ACC112 (cell line): ENCODE results near the gene C1QTNF2.
A peak's percentile ranks its signal among the peaks of the same experiment; 100 is the strongest.

Experiments used
- H2AFZ ChIP-seq: fragments of 200-600 bp; sonication (generic); one replicate; pipeline ENCODE4 v1.6.0; 2017; ENCODE audit warnings: antibody characterized with exemption, low read length; ENCODE audit not compliant: unreplicated experiment
- H3K27ac ChIP-seq: fragments of 200-600 bp; sonication (generic); 2 replicates; pipeline ENCODE4 v1.5.1; 2014; ENCODE audit warnings: low read depth, mild to moderate bottlenecking, antibody characterized with exemption, low read length, moderate library complexity
- H3K27me3 ChIP-seq: fragments of 200-600 bp; sonication (generic); 2 replicates; pipeline ENCODE4 v1.6.1; 2014; ENCODE audit warnings: mild to moderate bottlenecking, antibody characterized with exemption, low read length, moderate library complexity, mixed read lengths; ENCODE audit not compliant: insufficient read depth
- H3K36me3 ChIP-seq: fragments of 200-600 bp; sonication (generic); 2 replicates; pipeline ENCODE4 v1.6.1; 2016; ENCODE audit warnings: mild to moderate bottlenecking, antibody characterized with exemption, low read length, moderate library complexity, mixed read lengths; ENCODE audit not compliant: insufficient read depth
- H3K4me1 ChIP-seq: fragments of 200-600 bp; sonication (generic); one replicate; pipeline ENCODE4 v1.6.1; 2016; ENCODE audit warnings: low read length, mixed read lengths; ENCODE audit not compliant: insufficient read depth, unreplicated experiment, control insufficient read depth
- H3K4me3 ChIP-seq: fragments of 200-600 bp; sonication (generic); 2 replicates; pipeline ENCODE4 v1.5.1; 2014; ENCODE audit warnings: mild to moderate bottlenecking, low read depth, low read length
- H3K79me2 ChIP-seq: fragments of 200-600 bp; sonication (generic); one replicate; pipeline ENCODE4 v1.6.0; 2016; ENCODE audit warnings: low read length; ENCODE audit not compliant: control insufficient read depth, unreplicated experiment, insufficient read depth

The C1QTNF2 gene, protein sequence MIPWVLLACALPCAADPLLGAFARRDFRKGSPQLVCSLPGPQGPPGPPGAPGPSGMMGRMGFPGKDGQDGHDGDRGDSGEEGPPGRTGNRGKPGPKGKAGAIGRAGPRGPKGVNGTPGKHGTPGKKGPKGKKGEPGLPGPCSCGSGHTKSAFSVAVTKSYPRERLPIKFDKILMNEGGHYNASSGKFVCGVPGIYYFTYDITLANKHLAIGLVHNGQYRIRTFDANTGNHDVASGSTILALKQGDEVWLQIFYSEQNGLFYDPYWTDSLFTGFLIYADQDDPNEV

GRCh38 chr5:160369990-160370712, at the start of gene C1QTNF2:
Gene C1QTNF2 (minus strand): TSS chr5:160370626. CDS start chr5:160355011, 15,615 bp downstream.
- peaks cover 53% of the 10 kb centered on the region for H3K27me3 ChIP-seq
- no peaks in the 10 kb centered on the region for H3K79me2 ChIP-seq
- no peaks in the 10 kb centered on the region for H3K36me3 ChIP-seq
- peak within 1 kb of the TSS; percentile 80 for H2AFZ ChIP-seq
- peak within 1 kb of the TSS; percentile 80 for H3K4me3 ChIP-seq
- H3K4me1 ChIP-seq = no peaks in the 10 kb centered on the region
- no peak within 1 kb of the TSS for H3K27ac ChIP-seq

DNA sequence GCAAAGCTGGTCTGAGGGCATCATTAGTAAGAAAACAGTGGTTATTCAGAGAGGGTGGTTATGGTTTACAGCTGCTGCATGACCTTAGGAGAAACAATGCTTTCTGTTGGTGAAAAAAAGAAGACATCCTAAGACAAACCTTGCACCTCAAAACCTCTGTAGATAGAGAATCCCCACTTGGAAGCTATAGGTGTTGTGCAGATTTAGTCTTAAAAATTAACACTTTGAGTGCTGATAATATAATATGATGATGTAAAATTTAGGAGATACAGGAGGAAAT, 49.8 kb upstream of the C1QTNF2 start:
- peaks cover 42% of the 10 kb centered on the region for H3K4me1 ChIP-seq

DNA sequence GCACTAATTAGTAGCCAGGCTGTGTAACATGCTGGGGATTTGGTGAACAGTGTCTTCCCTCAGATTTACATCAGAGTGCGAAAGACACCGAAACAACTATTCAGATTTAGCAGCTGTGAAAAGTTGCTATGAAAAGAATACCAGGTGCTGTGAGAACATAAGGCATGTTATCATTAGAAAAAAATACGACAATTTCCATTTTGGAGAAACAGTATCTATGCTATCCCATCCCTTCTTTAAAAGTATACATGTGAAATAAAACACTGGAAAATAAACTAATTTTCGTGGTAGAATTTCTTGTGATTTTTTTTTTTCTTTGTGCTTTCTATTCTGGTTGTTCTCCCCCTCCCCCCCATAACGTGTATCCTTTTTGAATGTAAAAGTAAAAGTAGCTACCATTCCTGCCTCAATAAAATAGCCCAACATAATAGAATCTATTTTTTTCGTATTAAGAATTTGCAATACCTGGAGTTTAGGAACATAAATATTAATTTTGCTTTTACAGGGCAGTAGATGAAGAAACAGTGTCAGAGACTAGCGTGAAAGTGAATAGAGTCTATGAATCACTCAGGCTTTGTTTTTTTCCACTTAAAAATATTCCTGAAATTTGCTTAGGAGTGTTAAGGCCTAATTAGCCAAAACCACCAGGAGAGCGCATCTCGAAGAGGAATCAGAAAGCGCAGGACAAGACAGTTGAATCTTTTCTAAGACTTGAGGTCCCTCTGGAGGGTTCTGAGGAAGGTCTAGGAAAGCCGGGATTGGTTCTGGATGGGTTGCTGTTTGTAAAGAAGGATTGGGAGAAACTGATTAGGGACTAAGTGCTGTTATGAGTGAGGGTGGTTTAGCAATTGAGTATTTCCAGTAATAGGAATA, 49.3 kb upstream of the C1QTNF2 start:
- Histone ChIP-seq H3K27ac (peak overlapping the region; percentile 87), H2AFZ (peak overlapping the region; percentile 77), H3K4me3 (peak overlapping the region; percentile 90), H3K4me1 (peaks cover 39% of the 10 kb centered on the region), H3K79me2 (peaks cover 57% of the 10 kb centered on the region), H3K36me3 (peaks cover 7% of the 10 kb centered on the region; the same call in 1 of the 2 replicates), H3K27me3 (no peaks in the 10 kb centered on the region)

More for the DNA sequence above, 49.8 kb upstream of the C1QTNF2 start:
- no peak overlapping the region for H3K27ac ChIP-seq
- H3K4me3 ChIP-seq = peak overlapping the region; percentile 90; the same call in 1 of the 2 replicates
- no peaks in the 10 kb centered on the region for H3K27me3 ChIP-seq
- peaks cover 63% of the 10 kb centered on the region for H3K79me2 ChIP-seq
- peaks cover 12% of the 10 kb centered on the region; the same call in 1 of the 2 replicates for H3K36me3 ChIP-seq
- H2AFZ ChIP-seq = peak overlapping the region; percentile 77

DNA sequence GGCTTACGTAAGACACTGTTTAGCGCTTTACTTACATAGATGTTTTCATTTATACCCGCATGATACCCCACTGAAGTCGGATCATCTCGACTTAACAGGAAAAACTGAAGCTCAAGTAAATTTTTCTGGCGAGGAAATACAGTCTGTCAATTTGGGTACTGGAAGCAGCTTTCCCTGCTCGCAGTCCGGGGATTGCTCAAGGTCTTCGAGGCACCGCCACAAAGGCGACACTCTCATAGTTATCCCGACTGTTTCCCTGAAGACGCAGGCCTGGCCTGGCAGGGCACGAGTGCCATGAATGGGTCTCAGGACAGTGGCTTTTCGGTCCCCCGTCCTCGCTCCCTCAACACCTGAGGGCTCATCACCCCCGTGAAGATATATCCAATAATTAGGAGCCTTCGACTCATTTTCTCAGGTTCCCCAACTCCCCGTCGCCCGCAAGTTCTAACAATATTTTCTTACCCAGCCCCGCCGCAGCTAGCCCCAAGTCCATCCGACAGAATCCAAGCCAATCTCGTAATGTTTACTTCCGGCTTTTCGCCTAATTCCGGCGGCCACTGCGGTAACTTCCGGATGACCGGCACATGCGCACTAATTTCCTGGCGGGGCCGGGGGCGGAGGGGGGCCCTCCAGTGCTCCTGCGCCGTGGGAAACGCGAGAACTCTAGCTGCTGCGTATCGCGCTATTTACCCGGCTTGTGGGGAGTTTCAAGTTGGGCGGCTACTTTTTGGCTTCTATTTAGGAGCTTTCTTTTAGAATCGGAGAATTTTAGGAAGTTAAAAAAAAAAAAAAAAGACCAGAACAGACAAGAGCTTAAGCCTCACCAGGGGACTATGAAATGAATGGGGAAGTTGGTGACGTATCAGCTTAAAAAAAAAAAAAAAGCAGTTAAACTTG, 48.4 kb upstream of the C1QTNF2 start, which contains the start of gene SLU7:
Gene SLU7 (minus strand): TSS at position 521 of the 897 bp plus-strand sequence. CDS start 3,787 bp downstream, outside the sequence.
- H3K27ac ChIP-seq = peak within 1 kb of the TSS; percentile 87
- peak within 1 kb of the TSS; percentile 90 for H3K4me3 ChIP-seq
- peak within 1 kb of the TSS; percentile 96 for H2AFZ ChIP-seq
- no peaks in the 10 kb centered on the region for H3K27me3 ChIP-seq
- H3K36me3 ChIP-seq = peaks cover 4% of the 10 kb centered on the region; the same call in 1 of the 2 replicates
- peaks cover 30% of the 10 kb centered on the region for H3K4me1 ChIP-seq
- peaks cover 48% of the 10 kb centered on the region for H3K79me2 ChIP-seq

DNA sequence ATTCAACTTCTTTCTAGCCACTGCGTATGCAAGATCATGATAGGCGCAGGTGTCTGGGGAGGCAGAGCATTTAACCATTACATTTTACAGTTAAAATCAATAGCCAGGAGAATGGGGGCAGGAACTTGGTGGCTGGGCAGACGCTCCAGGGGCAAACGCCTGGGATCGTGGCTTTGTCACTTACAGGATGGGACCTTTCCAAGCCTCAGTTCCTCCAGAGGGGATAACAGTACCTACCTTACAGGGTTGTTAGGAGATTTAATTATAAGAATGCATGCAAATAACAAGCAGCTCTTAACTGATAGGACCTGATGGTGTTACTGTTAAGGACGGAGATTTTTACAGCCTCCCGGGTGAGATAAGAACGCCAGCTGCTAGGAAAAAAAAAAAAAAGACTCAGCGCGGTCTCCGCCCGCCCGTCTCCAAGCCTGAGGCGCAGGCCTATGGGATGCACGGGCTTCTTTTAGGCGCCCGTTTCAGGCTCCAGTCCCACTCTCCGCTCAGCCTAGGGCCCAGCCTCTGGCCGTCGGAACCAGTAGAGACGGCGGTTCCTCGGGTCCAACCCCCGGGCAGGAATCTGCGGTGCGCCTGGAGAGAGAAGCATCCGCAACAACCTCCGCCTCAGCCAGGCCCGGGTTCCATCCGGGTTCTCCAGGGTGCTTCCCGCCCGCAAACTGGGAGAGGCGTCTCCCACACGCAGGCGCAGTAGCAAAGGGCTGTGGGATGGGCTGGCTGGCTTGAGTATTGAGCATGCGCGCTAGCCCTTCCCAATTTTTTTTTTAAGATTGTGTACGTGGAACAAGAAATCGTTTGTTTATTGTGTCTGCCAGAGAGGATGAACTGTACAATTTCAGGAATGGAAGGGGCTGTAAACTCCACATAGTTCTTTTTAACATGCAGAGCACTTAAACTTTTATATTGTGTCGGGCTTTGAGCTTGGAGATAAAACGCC, 29.3 kb upstream of the C1QTNF2 start, which contains the start of gene FAM200C:
Gene FAM200C (minus strand): TSS at position 653 of the 952 bp plus-strand sequence. CDS start 4,564 bp downstream, outside the sequence.
- Histone ChIP-seq H3K27ac (peak within 1 kb of the TSS; percentile 80), H3K79me2 (peaks cover 36% of the 10 kb centered on the region), H3K4me3 (peak within 1 kb of the TSS; percentile 83)

DNA sequence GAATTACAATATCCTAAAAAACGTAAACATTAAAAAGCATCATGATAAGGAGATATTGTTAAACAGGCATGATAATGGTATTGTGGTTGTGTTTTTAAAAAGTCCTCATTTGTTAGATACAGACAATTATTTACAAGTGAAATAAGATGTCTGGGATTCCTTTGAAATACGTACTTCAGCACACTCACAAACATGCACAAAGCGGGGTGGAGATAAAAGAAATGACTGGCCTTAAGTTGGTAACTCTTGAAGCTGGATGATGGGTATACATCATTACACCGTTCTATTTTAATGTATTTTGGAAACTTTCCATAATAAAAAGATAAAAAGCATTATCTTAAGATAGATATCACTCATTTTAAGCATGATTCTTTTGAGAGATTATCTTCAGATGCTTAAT, 28.4 kb upstream of the C1QTNF2 start:
- Histone ChIP-seq H3K27me3 (no peaks in the 10 kb centered on the region), H3K4me1 (peaks cover 3% of the 10 kb centered on the region), H3K27ac (no peak overlapping the region), H3K36me3 (peaks cover 5% of the 10 kb centered on the region; the same call in 1 of the 2 replicates), H3K79me2 (peaks cover 36% of the 10 kb centered on the region), H3K4me3 (peak overlapping the region; percentile 83), H2AFZ (no peak overlapping the region)

More for the DNA sequence above, 29.3 kb upstream of the C1QTNF2 start, which contains the start of gene FAM200C:
- Histone ChIP-seq H3K4me1 (peaks cover 3% of the 10 kb centered on the region), H2AFZ (peak within 1 kb of the TSS; percentile 83), H3K36me3 (peaks cover 5% of the 10 kb centered on the region), H3K27me3 (no peaks in the 10 kb centered on the region)

DNA sequence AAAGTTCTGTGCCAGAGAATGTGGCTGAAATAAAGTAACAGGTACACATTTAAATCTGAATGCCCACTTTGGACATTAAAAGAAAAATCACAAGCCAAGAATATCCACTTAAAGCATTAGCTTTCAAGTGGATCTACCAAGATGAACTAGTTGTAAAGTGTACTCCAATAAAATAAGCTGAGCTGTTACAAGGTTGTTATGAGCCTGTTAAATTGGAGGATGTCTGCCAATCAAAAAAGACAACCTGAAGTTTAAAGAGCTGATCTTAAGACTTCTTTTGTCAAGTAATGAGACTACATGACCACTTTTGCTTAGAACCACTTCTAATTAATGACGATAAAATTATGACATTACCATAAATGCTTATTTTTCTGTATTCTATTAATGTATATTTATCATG, 27.1 kb upstream of the C1QTNF2 start:
- Histone ChIP-seq H3K79me2 (peaks cover 36% of the 10 kb centered on the region), H2AFZ (no peak overlapping the region), H3K36me3 (no peaks in the 10 kb centered on the region), H3K27me3 (no peaks in the 10 kb centered on the region), H3K4me1 (peaks cover 3% of the 10 kb centered on the region), H3K27ac (no peak overlapping the region), H3K4me3 (peak overlapping the region; percentile 3; the same call in 1 of the 2 replicates)

DNA sequence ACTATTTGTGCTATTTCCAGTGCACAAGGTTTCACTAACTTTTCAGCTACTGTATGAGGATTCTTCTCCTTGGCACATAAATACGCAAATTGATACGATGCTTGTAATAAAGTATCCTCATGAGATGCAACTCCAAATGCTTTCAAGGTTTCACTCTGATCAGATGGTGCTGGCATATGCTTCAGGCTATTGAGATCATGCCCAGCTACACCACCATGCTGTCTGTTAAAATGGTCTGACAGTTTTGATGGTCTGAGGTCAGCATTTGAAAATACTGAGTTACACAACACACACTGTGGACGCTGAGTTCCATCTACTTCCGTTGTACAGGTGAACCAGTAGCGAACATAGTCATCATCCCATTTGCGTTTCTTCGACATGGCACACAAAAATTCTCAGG, 24.7 kb upstream of the C1QTNF2 start:
- Histone ChIP-seq H3K4me3 (no peak overlapping the region), H3K79me2 (peaks cover 36% of the 10 kb centered on the region), H2AFZ (no peak overlapping the region), H3K36me3 (no peaks in the 10 kb centered on the region), H3K4me1 (peaks cover 3% of the 10 kb centered on the region), H3K27me3 (no peaks in the 10 kb centered on the region), H3K27ac (no peak overlapping the region)
